Caco-2 (cell line): ENCODE results near the gene NKD1. TPM values are rescaled to one million over a fixed set of nuclear protein-coding genes. Genes with fewer than 3 reads are reported as not detected.

ENCODE experiments used
- BruUV-seq: library from RNA; stranded (reverse); fragments of 400-500 nt; replicated peaks from 2 replicates; lab custom pipeline; 2021; lab: Mats Ljungman, UMichigan
- CTCF ChIA-PET: fragments of 300-600 bp; sonication (Branson Sonifier 250); formaldehyde crosslinking; loops from one replicate; lab custom pipeline; 2022; ENCODE audit warnings: antibody characterized with exemption; lab: Charles Lee
- POLR2A ChIA-PET: fragments of 300-600 bp; sonication (Branson Sonifier 250); formaldehyde crosslinking; loops from one replicate; lab custom pipeline; 2022; ENCODE audit warnings: antibody characterized with exemption; lab: Charles Lee
- DNase-seq, 2 experiments: peaks; one replicate each; pipeline versions ENCODE4 v3.0.0 to v3.0.0-alpha.2; 2020 to 2022
- H3K27me3 ChIP-seq: replicated peaks from 2 replicates; pipeline ENCODE4 v1.6.0; 2011; ENCODE audit warnings: low read length; ENCODE audit not compliant: control insufficient read depth, insufficient read depth
- H3K36me3 ChIP-seq: 2 replicates; pipeline ENCODE4 v1.5.1; 2011; ENCODE audit warnings: low read length; ENCODE audit not compliant: control insufficient read depth, insufficient read depth
- H3K4me1 ChIP-seq: fragments of 250-450 bp; sonication (Bioruptor Pico); 2 replicates; pipeline ENCODE4 v1.5.1; 2020; ENCODE audit warnings: mild to moderate bottlenecking
- H3K4me3 ChIP-seq: 2 replicates; pipeline ENCODE4 v1.5.1; 2011; ENCODE audit warnings: low read depth, mild to moderate bottlenecking, control low read depth, low read length
- H3K9me3 ChIP-seq: fragments of 250-450 bp; sonication (Bioruptor Pico); 2 replicates; pipeline ENCODE4 v1.5.1; 2020; ENCODE audit warnings: mild to moderate bottlenecking, moderate library complexity
- H3K27ac Mint-ChIP-seq: one replicate; pipeline ENCODE4 v1.8.0; 2022; ENCODE audit warnings: mixed read lengths; ENCODE audit not compliant: unreplicated experiment
- H3K27me3 Mint-ChIP-seq: one replicate; pipeline ENCODE4 v1.8.0; 2022; ENCODE audit warnings: mixed read lengths; ENCODE audit not compliant: insufficient read depth, unreplicated experiment
- H3K36me3 Mint-ChIP-seq: one replicate; pipeline ENCODE4 v1.8.0; 2022; ENCODE audit warnings: mild to moderate bottlenecking, mixed read lengths; ENCODE audit not compliant: insufficient read depth, unreplicated experiment
- H3K4me1 Mint-ChIP-seq: one replicate; pipeline ENCODE4 v1.8.0; 2022; ENCODE audit warnings: low read depth, mixed read lengths; ENCODE audit not compliant: unreplicated experiment
- H3K4me3 Mint-ChIP-seq: one replicate; pipeline ENCODE4 v1.8.0; 2022; ENCODE audit warnings: mild to moderate bottlenecking, moderate library complexity, mixed read lengths; ENCODE audit not compliant: unreplicated experiment
- H3K9me3 Mint-ChIP-seq: one replicate; pipeline ENCODE4 v1.8.0; 2022; ENCODE audit warnings: mixed read lengths; ENCODE audit not compliant: unreplicated experiment
- CTCF ChIP-seq, 2 experiments: fragments of 200-600 bp in 1 of 2; IDR thresholded peaks; 1 replicate in 1 of 2; 2 replicates in 1 of 2; pipeline versions ENCODE4 v1.5.1 to v1.8.0; 2011 to 2022; ENCODE audit warnings: antibody characterized with exemption in 1 of 2, control low read depth in 1 of 2, inconsistent platforms in 1 of 2, low read depth in 1 of 2, low read length in 1 of 2, mild to moderate bottlenecking in 1 of 2, moderate library complexity in 1 of 2; ENCODE audit not compliant: insufficient read depth in 1 of 2, severe bottlenecking in 1 of 2, unreplicated experiment in 1 of 2
- intact Hi-C: fragments of 100-400 bp; cut with micrococcal nuclease; formaldehyde crosslinking; loops from one replicate; pipeline ENCODE4 v1.10.0; 2022; ENCODE audit not compliant: unreplicated experiment
- total RNA-seq: library from RNA; stranded (reverse); gene quantifications from 2 replicates; pipeline ENCODE4 v1.2.3, GENCODE V29; 2022

Gene NKD1
- total RNA-seq, 1 experiment from 2014 or later, result 54.9 TPM

GRCh38 chr16:50595859-50596258 lies 47.7 kb downstream of the NKD1 start:
- ChIA-PET CTCF (no interaction called here), POLR2A (no interaction called here)
- Histone ChIP-seq H3K27me3 (no peaks in the 10 kb centered on the region), H3K36me3 (peaks cover 1% of the 10 kb centered on the region; the same call in 1 of the 2 replicates), H3K4me1 (no peaks in the 10 kb centered on the region; the same call in 1 of the 2 replicates), H3K4me3 (no peak overlapping the region), H3K9me3 (no peaks in the 10 kb centered on the region)
- Mint-ChIP-seq H3K9me3 (no peaks in the 10 kb centered on the region), H3K36me3 (peaks cover 21% of the 10 kb centered on the region), H3K4me1 (peaks cover 6% of the 10 kb centered on the region), H3K27ac (no peak overlapping the region), H3K4me3 (no peak overlapping the region), H3K27me3 (no peaks in the 10 kb centered on the region)
- BruUV-seq, result no TSS peak
- intact Hi-C loops, result no loop called here
- no peak for TF ChIP-seq CTCF (IDR thresholded peaks at IDR 0.05; ENCODE audit: insufficient read depth in 1 of 2, low read depth in 1 of 2, low read length in 1 of 2, severe bottlenecking in 1 of 2, unreplicated experiment in 1 of 2)
- no peak for DNase-seq

GRCh38 chr16:50596762-50597450 lies 48.7 kb downstream of the NKD1 start:
- H3K27ac Mint-ChIP-seq, result no peak overlapping the region
- DNase-seq, result no peak
- H3K36me3 Mint-ChIP-seq, result peaks cover 21% of the 10 kb centered on the region
- Histone ChIP-seq H3K36me3 (peaks cover 1% of the 10 kb centered on the region; the same call in 1 of the 2 replicates), H3K4me3 (no peak overlapping the region), H3K9me3 (no peaks in the 10 kb centered on the region), H3K4me1 (no peaks in the 10 kb centered on the region; the same call in 1 of the 2 replicates), H3K27me3 (no peaks in the 10 kb centered on the region)
- ChIA-PET POLR2A (no interaction called here), CTCF (no interaction called here)
- peaks cover 6% of the 10 kb centered on the region for H3K4me1 Mint-ChIP-seq
- intact Hi-C loops, result no loop called here
- TF ChIP-seq CTCF (IDR thresholded peaks at IDR 0.05; ENCODE audit: insufficient read depth in 1 of 2, low read depth in 1 of 2, low read length in 1 of 2, severe bottlenecking in 1 of 2, unreplicated experiment in 1 of 2), result no peak
- no peaks in the 10 kb centered on the region for H3K27me3 Mint-ChIP-seq
- no TSS peak for BruUV-seq
- H3K9me3 Mint-ChIP-seq, result no peaks in the 10 kb centered on the region
- H3K4me3 Mint-ChIP-seq, result no peak overlapping the region

- Mint-ChIP-seq H3K27me3 (no peaks in the 10 kb centered on the region), H3K4me1 (peaks cover 6% of the 10 kb centered on the region), H3K9me3 (no peaks in the 10 kb centered on the region), H3K36me3 (peaks cover 25% of the 10 kb centered on the region), H3K27ac (no peak overlapping the region), H3K4me3 (no peak overlapping the region)
- Histone ChIP-seq H3K4me1 (no peaks in the 10 kb centered on the region; the same call in 1 of the 2 replicates), H3K4me3 (no peak overlapping the region), H3K27me3 (no peaks in the 10 kb centered on the region), H3K9me3 (no peaks in the 10 kb centered on the region), H3K36me3 (peaks cover 1% of the 10 kb centered on the region; the same call in 1 of the 2 replicates)
- ChIA-PET POLR2A (no interaction called here), CTCF (interaction anchor here (0.6 kb wide), 1 partner anchor 225 kb away, joined by 4 read pairs; no protein-coding TSS in a partner anchor)
- no peak for DNase-seq
- intact Hi-C loops, result no loop called here
- no peak for TF ChIP-seq CTCF (IDR thresholded peaks at IDR 0.05; ENCODE audit: insufficient read depth in 1 of 2, low read depth in 1 of 2, low read length in 1 of 2, severe bottlenecking in 1 of 2, unreplicated experiment in 1 of 2)
- no TSS peak for BruUV-seq
Measured at GRCh38 chr16:50597563-50598255, 49.5 kb downstream of the NKD1 start.
